Measurements from ENCODE around the gene ZNF407.

- TF ChIP-seq, protein P1, sequence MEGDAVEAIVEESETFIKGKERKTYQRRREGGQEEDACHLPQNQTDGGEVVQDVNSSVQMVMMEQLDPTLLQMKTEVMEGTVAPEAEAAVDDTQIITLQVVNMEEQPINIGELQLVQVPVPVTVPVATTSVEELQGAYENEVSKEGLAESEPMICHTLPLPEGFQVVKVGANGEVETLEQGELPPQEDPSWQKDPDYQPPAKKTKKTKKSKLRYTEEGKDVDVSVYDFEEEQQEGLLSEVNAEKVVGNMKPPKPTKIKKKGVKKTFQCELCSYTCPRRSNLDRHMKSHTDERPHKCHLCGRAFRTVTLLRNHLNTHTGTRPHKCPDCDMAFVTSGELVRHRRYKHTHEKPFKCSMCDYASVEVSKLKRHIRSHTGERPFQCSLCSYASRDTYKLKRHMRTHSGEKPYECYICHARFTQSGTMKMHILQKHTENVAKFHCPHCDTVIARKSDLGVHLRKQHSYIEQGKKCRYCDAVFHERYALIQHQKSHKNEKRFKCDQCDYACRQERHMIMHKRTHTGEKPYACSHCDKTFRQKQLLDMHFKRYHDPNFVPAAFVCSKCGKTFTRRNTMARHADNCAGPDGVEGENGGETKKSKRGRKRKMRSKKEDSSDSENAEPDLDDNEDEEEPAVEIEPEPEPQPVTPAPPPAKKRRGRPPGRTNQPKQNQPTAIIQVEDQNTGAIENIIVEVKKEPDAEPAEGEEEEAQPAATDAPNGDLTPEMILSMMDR (IDR thresholded peaks at IDR 0.05): no peak
- TF ChIP-seq POLR2A (IDR thresholded peaks at IDR 0.05): no peak
These were observed 377.3 kb downstream of the ZNF407 start for GRCh38 chr18:74975001-74975400.
